H1 (cell line): ENCODE results near the gene B3GAT1. TPM values are rescaled to one million over a fixed set of nuclear protein-coding genes. Genes with fewer than 3 reads are reported as not detected.

Experiments
- CTCF ChIA-PET: fragments of 300-600 bp; sonication (Branson Sonifier 250); formaldehyde crosslinking; loops from one replicate; lab custom pipeline; 2021; ENCODE audit not compliant: partially characterized antibody; lab: Charles Lee
- POLR2A ChIA-PET: fragments of 300-600 bp; sonication (Branson Sonifier 250); formaldehyde crosslinking; loops from one replicate; lab custom pipeline; 2021; ENCODE audit warnings: inconsistent platforms; ENCODE audit not compliant: partially characterized antibody; lab: Charles Lee
- DNase-seq, 2 experiments: peaks; one replicate each; pipeline versions ENCODE4 v3.0.0 to v3.0.0-alpha.2; 2010 to 2022; ENCODE audit warnings: low spot score in 2 of 2, low read depth in 1 of 2, mixed read lengths in 1 of 2
- FAIRE-seq: peaks from 2 replicates; lab custom pipeline; 2011; peaks lifted over from hg19 to GRCh38; lab: Jason Lieb, UNC
- H2AFZ ChIP-seq: 2 replicates; pipeline ENCODE4 v1.8.1; 2012; ENCODE audit warnings: low read length, inconsistent platforms
- H2AK5ac ChIP-seq: 2 replicates; pipeline ENCODE4 v1.6.1; 2013; ENCODE audit warnings: low read depth, low read length
- H2BK120ac ChIP-seq: replicated peaks from 2 replicates; pipeline ENCODE3; 2013; ENCODE audit warnings: low read depth, low read length, inconsistent platforms
- H2BK12ac ChIP-seq: 2 replicates; pipeline ENCODE4 v1.6.1; 2013; ENCODE audit warnings: low read depth, low read length
- H2BK15ac ChIP-seq: 2 replicates; pipeline ENCODE4 v1.6.1; 2013; ENCODE audit warnings: low read length
- H2BK20ac ChIP-seq: 2 replicates; pipeline ENCODE4 v1.6.1; 2013; ENCODE audit warnings: low read length
- H2BK5ac ChIP-seq: 2 replicates; pipeline ENCODE4 v1.6.1; 2013; ENCODE audit warnings: low read depth, low read length
- H3K14ac ChIP-seq: 2 replicates; pipeline ENCODE4 v1.6.1; 2013; ENCODE audit warnings: inconsistent platforms; ENCODE audit not compliant: insufficient read length
- H3K18ac ChIP-seq: 2 replicates; pipeline ENCODE4 v1.6.1; 2013; ENCODE audit warnings: low read length; ENCODE audit errors: extremely low read depth
- H3K23ac ChIP-seq: 2 replicates; pipeline ENCODE4 v1.6.1; 2013; ENCODE audit warnings: inconsistent platforms; ENCODE audit not compliant: insufficient read length
- H3K23me2 ChIP-seq: 2 replicates; pipeline ENCODE4 v1.6.1; 2013; ENCODE audit warnings: low read depth, low read length
- H3K27ac ChIP-seq: 2 replicates; pipeline ENCODE4 v1.6.1; 2011; ENCODE audit warnings: low read depth, low read length, inconsistent platforms
- H3K27me3 ChIP-seq, 4 experiments: replicated peaks in 1 of 4; 1 replicate in 1 of 4; 2 replicates in 3 of 4; pipeline versions ENCODE4 v1.6.1 to v1.8.1; 2011 to 2013; ENCODE audit warnings: low read length in 3 of 4, mild to moderate bottlenecking in 3 of 4, inconsistent platforms in 2 of 4, mixed read lengths in 2 of 4, moderate library complexity in 1 of 4; ENCODE audit not compliant: control insufficient read depth in 3 of 4, insufficient read depth in 3 of 4; ENCODE audit errors: extremely low read depth in 1 of 4
- H3K36me3 ChIP-seq, 4 experiments: 2 replicates each; pipeline versions ENCODE4 v1.6.1 to v1.8.1; 2011 to 2013; ENCODE audit warnings: mild to moderate bottlenecking in 4 of 4, low read length in 3 of 4, moderate library complexity in 2 of 4, control low read depth in 1 of 4, inconsistent platforms in 1 of 4; ENCODE audit not compliant: insufficient read depth in 4 of 4, control insufficient read depth in 2 of 4
- H3K4ac ChIP-seq: replicated peaks from 2 replicates; pipeline ENCODE3; 2013; ENCODE audit warnings: low read length, low read depth, mixed read lengths, inconsistent platforms; ENCODE audit not compliant: insufficient read length
- H3K4me1 ChIP-seq, 4 experiments: replicated peaks in 1 of 4; 1 replicate in 1 of 4; 2 replicates in 3 of 4; pipeline versions ENCODE4 v1.6.1 to v1.8.1; 2011 to 2013; ENCODE audit warnings: low read length in 3 of 4, inconsistent platforms in 2 of 4, mixed read lengths in 1 of 4; ENCODE audit not compliant: insufficient read depth in 4 of 4, control insufficient read depth in 3 of 4
- H3K4me2 ChIP-seq, 2 experiments: 2 replicates each; pipeline versions ENCODE4 v1.6.1 to v1.8.1; 2011 to 2013; ENCODE audit warnings: low read depth in 2 of 2, low read length in 2 of 2, control low read depth in 1 of 2, inconsistent platforms in 1 of 2, mild to moderate bottlenecking in 1 of 2; ENCODE audit not compliant: insufficient read depth in 1 of 2
- H3K4me3 ChIP-seq, 4 experiments: fragments of 200-600, 300-600 bp in 1 of 4; sonication (generic), shearing (Covaris generic), sonication (Bioruptor Twin) in 1 of 4; 2 replicates each; pipeline versions ENCODE4 v1.5.1 to v1.8.1; 2011 to 2016; ENCODE audit warnings: low read length in 4 of 4, low read depth in 3 of 4, control low read depth in 2 of 4, inconsistent platforms in 2 of 4, mild to moderate bottlenecking in 2 of 4, mixed read lengths in 1 of 4, moderate library complexity in 1 of 4; ENCODE audit not compliant: insufficient read depth in 2 of 4; ENCODE audit errors: extremely low read depth in 1 of 4
- H3K56ac ChIP-seq: replicated peaks from 2 replicates; pipeline ENCODE3; 2013; ENCODE audit warnings: low read depth, mild to moderate bottlenecking, mixed read lengths, low read length, inconsistent platforms; ENCODE audit not compliant: insufficient read length
- H3K79me1 ChIP-seq: 2 replicates; pipeline ENCODE4 v1.6.1; 2013; ENCODE audit warnings: low read depth, low read length, control low read depth
- H3K79me2 ChIP-seq, 2 experiments: 2 replicates each; pipeline versions ENCODE4 v1.6.1 to v1.8.1; 2012 to 2013; ENCODE audit warnings: low read length in 2 of 2, mild to moderate bottlenecking in 2 of 2, inconsistent platforms in 1 of 2; ENCODE audit not compliant: insufficient read depth in 2 of 2, control insufficient read depth in 1 of 2
- H3K9ac ChIP-seq, 4 experiments: replicated peaks in 1 of 4; 1 replicate in 1 of 4; 2 replicates in 3 of 4; pipeline versions ENCODE4 v1.6.1 to v1.8.1; 2011 to 2013; ENCODE audit warnings: low read depth in 3 of 4, low read length in 3 of 4, control low read depth in 2 of 4, mild to moderate bottlenecking in 2 of 4, moderate library complexity in 2 of 4, inconsistent platforms in 1 of 4; ENCODE audit errors: extremely low read depth in 1 of 4
- H3K9me3 ChIP-seq, 2 experiments: 2 replicates each; pipeline versions ENCODE4 v1.6.1 to v1.8.1; 2012 to 2013; ENCODE audit warnings: mild to moderate bottlenecking in 2 of 2, moderate library complexity in 2 of 2, control low read depth in 1 of 2, inconsistent platforms in 1 of 2, low read depth in 1 of 2, low read length in 1 of 2, mixed read lengths in 1 of 2; ENCODE audit not compliant: insufficient read depth in 2 of 2
- H4K20me1 ChIP-seq, 2 experiments: replicated peaks in 1 of 2; 2 replicates each; pipeline versions ENCODE3 to v1.8.1; 2011 to 2013; ENCODE audit warnings: inconsistent platforms in 2 of 2, low read length in 2 of 2, mild to moderate bottlenecking in 1 of 2; ENCODE audit not compliant: insufficient read depth in 2 of 2, control insufficient read depth in 1 of 2
- H4K5ac ChIP-seq: 2 replicates; pipeline ENCODE4 v1.6.1; 2013; ENCODE audit warnings: low read length, low read depth, mixed read lengths, inconsistent platforms; ENCODE audit not compliant: insufficient read length
- H4K8ac ChIP-seq: 2 replicates; pipeline ENCODE4 v1.8.0; 2013; ENCODE audit warnings: mild to moderate bottlenecking, moderate library complexity, low read length, inconsistent platforms; ENCODE audit not compliant: insufficient read depth; ENCODE audit errors: extremely low read depth
- H4K91ac ChIP-seq: replicated peaks from 2 replicates; pipeline ENCODE3; 2013; ENCODE audit warnings: low read length, mixed read lengths, inconsistent platforms; ENCODE audit not compliant: insufficient read length
- CHD1 ChIP-seq: IDR thresholded peaks from 2 replicates; pipeline ENCODE4 v1.6.1; 2012; ENCODE audit warnings: low read depth, low read length, improper control_type of control experiment
- CTBP2 ChIP-seq: IDR thresholded peaks from 2 replicates; pipeline ENCODE4 v1.7.0; 2011; ENCODE audit warnings: borderline replicate concordance, mild to moderate bottlenecking, moderate library complexity, mixed read lengths, low read length; ENCODE audit not compliant: insufficient read depth, insufficient read length
- EGR1 ChIP-seq: IDR thresholded peaks from 2 replicates; pipeline ENCODE4 v1.6.1; 2011; ENCODE audit warnings: low read depth, low read length, borderline replicate concordance
- EZH2 ChIP-seq: fragments of 200-600 bp; sonication (generic); IDR thresholded peaks from 2 replicates; pipeline ENCODE4 v1.7.1; 2012; ENCODE audit warnings: low read depth, mild to moderate bottlenecking, moderate library complexity, low read length, inconsistent platforms; ENCODE audit not compliant: severe bottlenecking
- HDAC6 ChIP-seq: IDR thresholded peaks from one replicate; pipeline ENCODE4 v1.7.1; 2012; ENCODE audit warnings: low read depth, mild to moderate bottlenecking, inconsistent platforms, low read length, moderate library complexity
- KDM4A ChIP-seq: IDR thresholded peaks from one replicate; pipeline ENCODE4 v1.7.1; 2012; ENCODE audit warnings: low read depth, mild to moderate bottlenecking, moderate library complexity, low read length, inconsistent platforms; ENCODE audit not compliant: severe bottlenecking
- MAFK ChIP-seq: IDR thresholded peaks from 2 replicates; pipeline ENCODE4 v1.6.1; 2012; ENCODE audit warnings: low read depth, mild to moderate bottlenecking, improper control_type of control experiment, low read length
- RXRA ChIP-seq: IDR thresholded peaks from 2 replicates; pipeline ENCODE4 v1.6.1; 2011; ENCODE audit warnings: low read depth, mild to moderate bottlenecking, low read length, moderate library complexity; ENCODE audit not compliant: insufficient read depth
- SAP30 ChIP-seq: fragments of 300-600 bp; sonication (generic); IDR thresholded peaks from 2 replicates; pipeline ENCODE4 v1.7.1; 2012; ENCODE audit warnings: low read length, moderate library complexity, mild to moderate bottlenecking, inconsistent platforms; ENCODE audit not compliant: insufficient read depth, insufficient replicate concordance
- SUZ12 ChIP-seq: fragments of 200-600 bp; sonication (generic); IDR thresholded peaks from 2 replicates; pipeline ENCODE4 v1.6.1; 2012; ENCODE audit warnings: mild to moderate bottlenecking, inconsistent platforms, low read length, moderate library complexity, mixed read lengths
- TAF7 ChIP-seq: optimal IDR thresholded peaks from 2 replicates; pipeline ENCODE3; 2011; ENCODE audit warnings: low read depth, mild to moderate bottlenecking, inconsistent platforms, low read length, moderate library complexity, borderline replicate concordance
- WGBS, 2 experiments: shearing (Covaris generic) in 1 of 2; methylation state at CpG; one replicate each; pipeline versions ENCODE4 v1.1.6 to v1.1.7; 2013 to 2015; ENCODE audit warnings: low lambda C conversion rate in 2 of 2, mixed read lengths in 2 of 2, inconsistent platforms in 1 of 2, low coverage in 1 of 2, missing lambda C conversion rate in 1 of 2; ENCODE audit not compliant: insufficient replicate concordance in 2 of 2, insufficient coverage in 1 of 2, insufficient read length in 1 of 2; ENCODE audit errors: extremely low coverage in 1 of 2, missing lambda C conversion rate in 1 of 2; 5-methylcytosine and 5-hydroxymethylcytosine counted together
- polyA plus RNA-seq, 7 experiments: library from polyadenylated mRNA; depleted of rRNA in 3 of 7; stranded (reverse) in 5 of 7; unstranded in 2 of 7; fragments of >200 nt in 5 of 7; fragments of 200-250 nt in 2 of 7; gene quantifications; 1 replicate in 5 of 7; 2 replicates in 1 of 7; 4 replicates in 1 of 7; pipeline versions ENCODE4 v1.2.1 to v1.2.3, GENCODE V29; 2011 to 2013; ENCODE audit warnings: missing spikeins in 2 of 7, mixed read lengths in 2 of 7
- total RNA-seq: library from RNA; stranded (reverse); fragmentation: NEBNext Ultra II Directional; extraction: Animal tissue kit (Norgen Biotek cat#: 25700); gene quantifications from 2 replicates; pipeline ENCODE4 v1.2.1, GENCODE V29; 2021
- TF ChIP-seq, protein P1 (sequence below): IDR thresholded peaks from 2 replicates; pipeline ENCODE4 v1.6.1; 2012; ENCODE audit warnings: inconsistent platforms

The B3GAT1 gene
- total and polyA plus RNA-seq, 2 of the 8 experiments (the other 6 are each of a cell fraction or from before 2014, with no cell fraction given) = 19.7 to 32.4 TPM

DNA sequence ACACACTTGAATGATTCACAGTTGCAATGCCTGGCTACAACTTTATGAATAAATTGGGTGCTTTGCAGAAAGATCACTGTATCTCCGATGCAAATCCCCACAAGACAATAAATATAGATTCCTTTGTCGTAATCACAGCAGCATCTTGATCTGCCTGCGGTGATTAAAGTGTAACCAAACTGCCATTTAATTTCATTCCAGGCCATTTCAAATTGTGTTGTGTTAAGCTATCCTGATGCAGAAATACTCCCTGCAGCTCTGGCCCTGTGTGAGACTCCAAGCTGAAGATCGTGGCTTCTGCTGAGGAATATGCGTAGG lies 40.8 kb upstream of the B3GAT1 start:
- Histone ChIP-seq H3K4ac (no peak overlapping the region), H3K23ac (no peak overlapping the region), H2BK15ac (no peak overlapping the region), H2BK120ac (no peak overlapping the region), H4K91ac (no peak overlapping the region), H3K79me1 (no peaks in the 10 kb centered on the region; the same call in 1 of the 2 replicates), H3K4me2 (no peak overlapping the region), H3K9me3 (no peaks in the 10 kb centered on the region; a peak in 1 of 4 replicates), H2BK12ac (no peak overlapping the region), H2AK5ac (no peak overlapping the region), H2BK5ac (no peak overlapping the region), H3K9ac (no peak overlapping the region), H2BK20ac (no peak overlapping the region), H4K5ac (no peak overlapping the region), H3K36me3 (no peaks in the 10 kb centered on the region), H3K56ac (no peak overlapping the region), H4K20me1 (no peaks in the 10 kb centered on the region), H4K8ac (no peak overlapping the region), H2AFZ (no peak overlapping the region), H3K14ac (no peak overlapping the region), H3K27ac (no peak overlapping the region), H3K27me3 (no peaks in the 10 kb centered on the region), H3K23me2 (no peaks in the 10 kb centered on the region), H3K4me3 (no peak overlapping the region), H3K4me1 (0 out of 7 replicates have a peak, but pooled peaks cover 0 to 2% (median 0%) of the 10 kb centered on the region in 4 experiments), H3K79me2 (no peaks in the 10 kb centered on the region), H3K18ac (no peak overlapping the region)
- CTCF ChIA-PET = no interaction called here
- DNase-seq (no peak), FAIRE-seq (no peak)
- 90% methylated on average over 5 of the region's 5 CpGs; no CpG with 5 or more reads in 1 of the 2 experiments for WGBS, 2 experiments
- POLR2A ChIA-PET = no interaction called here
- TF ChIP-seq RXRA (no peak), MAFK (no peak), EGR1 (no peak), TAF7 (no peak), KDM4A (no peak), SUZ12 (no peak), HDAC6 (no peak), SAP30 (no peak), CTBP2 (no peak), CHD1 (no peak), EZH2 (no peak)
- TF ChIP-seq, protein P1, sequence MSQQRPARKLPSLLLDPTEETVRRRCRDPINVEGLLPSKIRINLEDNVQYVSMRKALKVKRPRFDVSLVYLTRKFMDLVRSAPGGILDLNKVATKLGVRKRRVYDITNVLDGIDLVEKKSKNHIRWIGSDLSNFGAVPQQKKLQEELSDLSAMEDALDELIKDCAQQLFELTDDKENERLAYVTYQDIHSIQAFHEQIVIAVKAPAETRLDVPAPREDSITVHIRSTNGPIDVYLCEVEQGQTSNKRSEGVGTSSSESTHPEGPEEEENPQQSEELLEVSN = no peak
